ENCODE results near the gene LY6G6C.
A peak's percentile ranks its signal among the peaks of the same experiment; 100 is the strongest.

LY6G6C gene

GRCh38 chr6:31723980-31724691 is 2.6 kb upstream of the LY6G6C start:
- no peak overlapping the region for H3K27ac Mint-ChIP-seq
- H3K9me3 Mint-ChIP-seq = no peaks in the 10 kb centered on the region
- peaks cover 25% of the 10 kb centered on the region for H3K4me1 Mint-ChIP-seq (ENCODE audit: low read depth)
- no peak overlapping the region for H3K4me3 Mint-ChIP-seq
- no peaks in the 10 kb centered on the region for H3K27me3 Mint-ChIP-seq (ENCODE audit: low read depth)
- peaks cover 10% of the 10 kb centered on the region for H3K36me3 Mint-ChIP-seq (ENCODE audit: low read depth)

GRCh38 chr6:31723245-31723979 is 1.9 kb upstream of the LY6G6C start, which contains the start of gene MPIG6B:
MPIG6B (plus strand) TSS chr6:31723373; CDS start chr6:31723384, 11 bp downstream.
- Mint-ChIP-seq H3K9me3 (no peaks in the 10 kb centered on the region), H3K27me3 (ENCODE audit: low read depth) (no peaks in the 10 kb centered on the region), H3K27ac (no peak within 1 kb of the TSS), H3K4me3 (no peak within 1 kb of the TSS), H3K36me3 (ENCODE audit: low read depth) (peaks cover 10% of the 10 kb centered on the region), H3K4me1 (ENCODE audit: low read depth) (peaks cover 24% of the 10 kb centered on the region)

- no peaks in the 10 kb centered on the region for H3K27me3 Mint-ChIP-seq (ENCODE audit: low read depth)
- H3K9me3 Mint-ChIP-seq = no peaks in the 10 kb centered on the region
- peaks cover 10% of the 10 kb centered on the region for H3K36me3 Mint-ChIP-seq (ENCODE audit: low read depth)
- peaks cover 17% of the 10 kb centered on the region for H3K4me1 Mint-ChIP-seq (ENCODE audit: low read depth)
- H3K27ac Mint-ChIP-seq = no peak overlapping the region
- no peak overlapping the region for H3K4me3 Mint-ChIP-seq
Observed at GRCh38 chr6:31722173-31722572, 627 bp upstream of the LY6G6C start.

- no peaks in the 10 kb centered on the region for H3K9me3 Mint-ChIP-seq
- no peaks in the 10 kb centered on the region for H3K27me3 Mint-ChIP-seq (ENCODE audit: low read depth)
- H3K4me1 Mint-ChIP-seq (ENCODE audit: low read depth) = no peaks in the 10 kb centered on the region
- H3K4me3 Mint-ChIP-seq = no peak overlapping the region
- no peak overlapping the region for H3K27ac Mint-ChIP-seq
- no peaks in the 10 kb centered on the region for H3K36me3 Mint-ChIP-seq (ENCODE audit: low read depth)
Observed at GRCh38 chr6:31720196-31720770, 1.3 kb downstream of the LY6G6C start.

- Mint-ChIP-seq H3K27me3 (ENCODE audit: low read depth) (peaks cover 5% of the 10 kb centered on the region), H3K36me3 (ENCODE audit: low read depth) (no peaks in the 10 kb centered on the region), H3K4me3 (no peak overlapping the region), H3K27ac (no peak overlapping the region), H3K9me3 (no peaks in the 10 kb centered on the region), H3K4me1 (ENCODE audit: low read depth) (no peaks in the 10 kb centered on the region)
Observed at GRCh38 chr6:31719001-31719400, 2.5 kb downstream of the LY6G6C start.

- Mint-ChIP-seq H3K9me3 (no peaks in the 10 kb centered on the region), H3K27ac (no peak overlapping the region), H3K4me1 (ENCODE audit: low read depth) (no peaks in the 10 kb centered on the region), H3K4me3 (no peak overlapping the region), H3K27me3 (ENCODE audit: low read depth) (peaks cover 7% of the 10 kb centered on the region), H3K36me3 (ENCODE audit: low read depth) (no peaks in the 10 kb centered on the region)
Observed at GRCh38 chr6:31718265-31718664, 3.3 kb downstream of the LY6G6C start.

- Mint-ChIP-seq H3K36me3 (ENCODE audit: low read depth) (no peaks in the 10 kb centered on the region), H3K27me3 (ENCODE audit: low read depth) (peaks cover 11% of the 10 kb centered on the region), H3K9me3 (no peaks in the 10 kb centered on the region), H3K4me3 (no peak overlapping the region), H3K4me1 (ENCODE audit: low read depth) (no peaks in the 10 kb centered on the region), H3K27ac (no peak overlapping the region)
Observed at GRCh38 chr6:31717499-31718222, 3.9 kb downstream of the LY6G6C start.

GRCh38 chr6:31715022-31715958 is 6.3 kb downstream of the LY6G6C start, which contains the start of gene LY6G6D:
LY6G6D (plus strand) TSS chr6:31715348; CDS start chr6:31715356, 8 bp downstream.
- Mint-ChIP-seq H3K36me3 (ENCODE audit: low read depth) (no peaks in the 10 kb centered on the region), H3K4me1 (ENCODE audit: low read depth) (peaks cover 7% of the 10 kb centered on the region), H3K4me3 (no peak within 1 kb of the TSS)

GRCh38 chr6:31713991-31714684 is 7.4 kb downstream of the LY6G6C start:
- peaks cover 14% of the 10 kb centered on the region for H3K27me3 Mint-ChIP-seq (ENCODE audit: low read depth)
- H3K36me3 Mint-ChIP-seq (ENCODE audit: low read depth) = no peaks in the 10 kb centered on the region
- no peak overlapping the region for H3K27ac Mint-ChIP-seq
- no peaks in the 10 kb centered on the region for H3K9me3 Mint-ChIP-seq
- H3K4me1 Mint-ChIP-seq (ENCODE audit: low read depth) = peaks cover 7% of the 10 kb centered on the region
- H3K4me3 Mint-ChIP-seq = no peak overlapping the region

More at GRCh38 chr6:31715022-31715958, 6.3 kb downstream of the LY6G6C start, which contains the start of gene LY6G6D:
- Mint-ChIP-seq H3K27me3 (ENCODE audit: low read depth) (peaks cover 14% of the 10 kb centered on the region), H3K27ac (no peak within 1 kb of the TSS), H3K9me3 (no peaks in the 10 kb centered on the region)

- Mint-ChIP-seq H3K4me3 (no peak overlapping the region), H3K27me3 (ENCODE audit: low read depth) (peaks cover 14% of the 10 kb centered on the region), H3K4me1 (ENCODE audit: low read depth) (peaks cover 7% of the 10 kb centered on the region), H3K36me3 (ENCODE audit: low read depth) (no peaks in the 10 kb centered on the region), H3K27ac (peak overlapping the region; percentile 17), H3K9me3 (no peaks in the 10 kb centered on the region)
Observed at GRCh38 chr6:31713465-31713864, 8.1 kb downstream of the LY6G6C start.

- peaks cover 14% of the 10 kb centered on the region for H3K27me3 Mint-ChIP-seq (ENCODE audit: low read depth)
- H3K4me3 Mint-ChIP-seq = no peak overlapping the region
- H3K4me1 Mint-ChIP-seq (ENCODE audit: low read depth) = peaks cover 7% of the 10 kb centered on the region
- H3K9me3 Mint-ChIP-seq = no peaks in the 10 kb centered on the region
- H3K27ac Mint-ChIP-seq = no peak overlapping the region
- no peaks in the 10 kb centered on the region for H3K36me3 Mint-ChIP-seq (ENCODE audit: low read depth)
Observed at GRCh38 chr6:31712296-31712695, 9.2 kb downstream of the LY6G6C start.

- Mint-ChIP-seq H3K36me3 (ENCODE audit: low read depth) (no peaks in the 10 kb centered on the region), H3K4me1 (ENCODE audit: low read depth) (peaks cover 7% of the 10 kb centered on the region), H3K9me3 (no peaks in the 10 kb centered on the region), H3K27ac (no peak overlapping the region), H3K27me3 (ENCODE audit: low read depth) (peaks cover 14% of the 10 kb centered on the region), H3K4me3 (no peak overlapping the region)
Observed at GRCh38 chr6:31711233-31711632, 10.3 kb downstream of the LY6G6C start.
